HL-60/S4 (cell line): ENCODE results near the gene MUC5AC.
"Not testable (repeated sequence)": the region's sequence is repeated elsewhere in the genome, so short reads cannot be mapped to it uniquely, and the experiment has no call there.

Source experiments
- in situ Hi-C: fragments of 300-500 bp; cut with MboI; formaldehyde crosslinking; loops from 2 replicates; pipeline ENCODE4 v1.14.3; 2022; ENCODE audit warnings: low sequenced_read_pairs

MUC5AC gene

DNA sequence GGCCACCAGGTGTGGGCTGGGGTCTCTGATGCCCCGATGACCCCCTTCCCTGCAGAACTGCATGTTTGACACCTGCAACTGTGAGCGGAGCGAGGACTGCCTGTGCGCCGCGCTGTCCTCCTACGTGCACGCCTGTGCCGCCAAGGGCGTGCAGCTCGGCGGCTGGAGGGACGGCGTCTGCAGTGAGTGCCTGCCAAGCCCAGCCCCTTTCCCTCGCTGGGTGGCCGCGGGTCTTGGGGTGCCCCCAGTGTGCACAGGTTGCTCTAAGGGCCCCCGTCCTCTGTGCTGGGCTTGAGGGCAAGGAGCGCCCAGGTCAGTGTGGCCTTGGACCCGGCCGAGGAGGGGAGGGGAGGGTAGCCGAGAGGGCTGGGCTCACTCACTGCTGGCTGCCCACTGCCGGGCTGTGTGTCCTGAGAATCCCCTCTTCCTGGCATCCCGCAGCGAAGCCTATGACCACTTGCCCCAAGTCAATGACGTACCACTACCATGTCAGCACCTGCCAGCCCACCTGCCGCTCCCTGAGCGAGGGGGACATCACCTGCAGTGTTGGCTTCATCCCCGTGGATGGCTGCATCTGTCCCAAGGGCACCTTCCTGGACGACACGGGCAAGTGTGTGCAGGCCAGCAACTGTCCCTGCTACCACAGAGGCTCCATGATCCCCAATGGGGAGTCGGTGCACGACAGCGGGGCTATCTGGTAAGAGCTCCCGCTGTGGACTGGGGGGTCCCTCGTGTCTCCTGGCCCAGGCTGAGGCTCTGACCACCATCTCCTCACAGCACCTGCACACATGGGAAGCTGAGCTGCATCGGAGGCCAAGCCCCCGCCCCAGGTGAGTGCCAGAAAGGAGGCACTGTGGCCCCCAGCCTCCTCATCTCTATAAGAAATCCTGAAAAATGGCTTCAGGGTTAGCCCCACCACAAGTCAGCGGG is 17.0 kb downstream of the MUC5AC start:
- in situ Hi-C loops = no loop called here

DNA sequence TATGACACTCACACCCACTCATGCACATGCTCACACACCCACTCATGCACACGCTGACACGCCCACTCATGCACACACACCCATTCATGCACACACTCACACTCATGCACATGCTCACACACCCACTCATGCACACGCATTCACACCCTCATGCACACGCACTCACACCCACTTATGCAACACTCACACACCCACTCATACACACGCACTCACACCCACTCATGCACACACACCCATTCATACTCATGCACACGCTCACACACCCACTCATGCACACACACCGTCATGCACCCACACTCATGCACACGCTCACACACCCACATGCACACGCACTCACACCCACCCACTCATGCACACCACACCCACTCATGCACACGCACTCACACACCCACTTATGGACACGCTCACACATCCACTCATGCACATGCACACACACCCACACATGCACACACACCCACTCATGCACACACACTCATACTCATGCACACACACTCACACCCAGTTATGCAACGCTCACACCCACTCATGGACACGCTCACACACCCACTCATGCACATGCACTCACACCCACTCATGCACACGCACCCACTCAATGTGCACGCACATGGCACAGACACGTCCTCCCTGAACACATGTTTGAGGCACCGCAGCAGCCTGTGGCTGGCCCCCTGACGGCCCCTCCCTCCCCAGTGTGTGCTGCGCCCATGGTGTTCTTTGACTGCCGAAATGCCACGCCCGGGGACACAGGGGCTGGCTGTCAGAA is 17.9 kb downstream of the MUC5AC start:
- in situ Hi-C loops = no loop called here

DNA sequence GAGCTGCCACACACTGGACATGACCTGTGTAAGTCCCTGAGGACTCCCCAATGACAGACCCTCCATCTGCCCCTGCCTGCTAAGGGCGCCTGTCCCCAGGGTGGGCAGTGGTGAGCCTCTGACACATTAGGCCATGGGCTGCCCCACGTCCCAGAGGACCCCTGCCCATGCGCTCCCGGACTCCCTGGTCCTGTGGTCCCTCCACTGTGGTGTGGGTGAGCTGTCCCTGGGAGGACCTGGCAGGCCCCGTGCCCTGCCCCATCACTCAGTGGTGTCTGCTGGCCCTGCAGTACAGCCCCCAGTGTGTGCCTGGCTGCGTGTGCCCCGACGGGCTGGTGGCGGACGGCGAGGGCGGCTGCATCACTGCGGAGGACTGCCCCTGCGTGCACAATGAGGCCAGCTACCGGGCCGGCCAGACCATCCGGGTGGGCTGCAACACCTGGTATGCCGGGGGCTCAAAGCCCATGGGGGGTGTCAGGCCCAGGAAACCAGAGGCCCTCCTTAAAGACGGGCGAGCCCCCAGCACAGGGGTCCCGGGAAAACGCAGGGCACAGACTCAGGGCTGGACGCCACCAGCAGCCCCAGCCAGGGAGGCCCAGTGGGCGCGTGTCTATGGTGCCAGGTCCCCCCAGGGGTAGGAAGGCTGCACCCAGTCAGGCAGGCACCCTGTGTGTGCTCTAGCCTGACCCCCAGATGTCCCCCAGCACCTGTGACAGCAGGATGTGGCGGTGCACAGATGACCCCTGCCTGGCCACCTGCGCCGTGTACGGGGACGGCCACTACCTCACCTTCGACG is 18.7 kb downstream of the MUC5AC start:
- in situ Hi-C loops = no loop called here

DNA sequence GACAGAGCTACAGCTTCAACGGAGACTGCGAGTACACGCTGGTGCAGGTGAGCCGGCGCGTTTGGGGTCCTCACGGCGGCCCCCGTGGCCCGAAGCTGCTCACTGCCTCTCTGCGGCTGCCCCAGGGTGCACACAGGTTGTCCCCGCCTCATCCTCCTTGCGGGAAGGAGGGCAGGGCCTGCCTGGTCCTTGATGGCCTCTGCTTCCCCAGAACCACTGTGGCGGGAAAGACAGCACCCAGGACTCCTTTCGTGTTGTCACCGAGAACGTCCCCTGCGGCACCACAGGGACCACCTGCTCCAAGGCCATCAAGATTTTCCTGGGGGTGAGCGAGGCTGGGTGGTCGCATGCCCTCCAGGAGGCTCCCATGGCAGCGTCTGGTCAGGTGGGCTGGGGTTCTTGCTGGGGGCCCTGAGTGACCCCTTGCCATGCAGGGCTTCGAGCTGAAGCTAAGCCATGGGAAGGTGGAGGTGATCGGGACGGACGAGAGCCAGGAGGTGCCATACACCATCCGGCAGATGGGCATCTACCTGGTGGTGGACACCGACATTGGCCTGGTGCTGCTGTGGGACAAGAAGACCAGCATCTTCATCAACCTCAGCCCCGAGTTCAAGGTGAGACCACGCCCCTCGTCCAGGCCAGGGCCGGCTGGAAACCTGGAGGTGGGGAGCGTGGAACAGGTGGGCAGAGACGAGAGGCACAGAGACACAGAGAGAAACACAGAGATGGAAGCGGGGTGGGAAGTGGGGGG is 19.4 kb downstream of the MUC5AC start:
- in situ Hi-C loops = no loop called here

DNA sequence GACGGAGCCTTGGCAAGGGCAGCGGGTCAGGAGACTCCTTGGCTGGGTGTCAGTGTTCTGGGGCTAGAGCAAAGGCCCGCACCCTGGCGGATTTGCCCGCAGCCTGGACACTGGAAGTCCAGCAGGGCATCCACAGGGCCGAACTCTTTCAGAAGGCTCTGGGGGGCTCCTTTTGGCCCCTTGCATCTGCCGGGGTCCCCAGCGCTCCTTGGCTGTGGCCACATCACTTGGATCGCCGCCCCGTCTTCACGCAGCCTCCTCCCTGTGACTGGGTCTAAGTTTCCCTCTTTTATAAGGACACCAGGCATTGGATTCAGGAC is 20.0 kb downstream of the MUC5AC start:
- in situ Hi-C loops = no loop called here

DNA sequence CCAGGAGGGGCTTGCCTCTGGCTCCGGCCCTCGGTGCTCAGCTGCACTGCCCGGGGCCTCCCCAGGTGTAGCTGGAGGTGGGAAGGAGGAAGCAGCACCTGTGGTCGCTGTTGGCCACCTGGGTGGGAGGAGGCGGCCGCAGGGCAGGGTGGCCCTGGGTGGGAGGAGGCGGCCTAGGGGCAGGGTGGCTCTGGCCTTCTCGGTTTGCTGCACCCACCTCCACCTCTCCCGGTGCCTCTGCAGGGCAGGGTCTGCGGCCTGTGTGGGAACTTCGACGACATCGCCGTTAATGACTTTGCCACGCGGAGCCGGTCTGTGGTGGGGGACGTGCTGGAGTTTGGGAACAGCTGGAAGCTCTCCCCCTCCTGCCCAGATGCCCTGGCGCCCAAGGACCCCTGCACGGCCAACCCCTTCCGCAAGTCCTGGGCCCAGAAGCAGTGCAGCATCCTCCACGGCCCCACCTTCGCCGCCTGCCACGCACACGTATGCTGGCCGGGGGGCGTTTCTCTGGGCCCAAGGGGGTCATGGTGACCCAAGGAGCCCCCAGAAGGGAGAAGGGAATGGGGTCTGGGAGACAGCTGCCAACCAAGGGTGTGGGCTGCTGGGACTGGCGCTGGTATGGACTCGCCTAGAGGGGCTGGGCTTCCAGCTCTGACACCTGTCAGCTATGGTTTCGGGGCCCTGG is 20.6 kb downstream of the MUC5AC start:
- in situ Hi-C loops = no loop called here

DNA sequence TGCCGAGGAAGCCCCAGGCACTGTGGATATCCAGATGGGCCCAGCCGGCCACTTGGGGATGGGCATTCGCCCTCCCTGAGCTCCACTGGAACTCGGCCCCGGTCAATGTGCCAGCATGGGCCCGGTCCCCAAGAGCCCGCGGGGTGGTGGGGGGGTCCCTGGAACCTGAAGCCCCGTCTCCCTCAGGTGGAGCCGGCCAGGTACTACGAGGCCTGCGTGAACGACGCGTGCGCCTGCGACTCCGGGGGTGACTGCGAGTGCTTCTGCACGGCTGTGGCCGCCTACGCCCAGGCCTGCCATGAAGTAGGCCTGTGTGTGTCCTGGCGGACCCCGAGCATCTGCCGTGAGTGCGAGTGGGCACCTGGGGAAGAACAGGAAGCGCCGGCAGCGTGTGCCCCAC is 21.2 kb downstream of the MUC5AC start:
- in situ Hi-C loops = no loop called here

DNA sequence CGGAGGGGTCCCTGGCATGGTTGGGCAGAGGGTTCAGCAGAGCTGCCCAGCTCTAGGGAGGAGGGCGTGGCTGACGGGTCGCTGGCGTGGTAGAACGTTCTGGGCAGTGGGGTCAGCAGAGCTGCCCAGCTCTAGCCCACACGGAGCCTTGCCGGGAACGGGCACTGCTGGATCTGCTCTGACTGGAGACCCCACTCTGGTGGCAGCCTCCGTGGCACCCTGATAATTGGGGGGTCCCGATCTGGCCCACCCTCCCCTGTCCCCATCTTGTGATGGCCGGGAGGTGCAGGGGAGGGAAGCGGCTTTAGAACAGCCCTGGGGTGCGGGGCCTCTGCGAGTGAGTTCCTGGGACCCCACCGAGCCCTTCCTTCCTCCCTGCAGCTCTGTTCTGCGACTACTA is 21.9 kb downstream of the MUC5AC start:
- in situ Hi-C loops = no loop called here

DNA sequence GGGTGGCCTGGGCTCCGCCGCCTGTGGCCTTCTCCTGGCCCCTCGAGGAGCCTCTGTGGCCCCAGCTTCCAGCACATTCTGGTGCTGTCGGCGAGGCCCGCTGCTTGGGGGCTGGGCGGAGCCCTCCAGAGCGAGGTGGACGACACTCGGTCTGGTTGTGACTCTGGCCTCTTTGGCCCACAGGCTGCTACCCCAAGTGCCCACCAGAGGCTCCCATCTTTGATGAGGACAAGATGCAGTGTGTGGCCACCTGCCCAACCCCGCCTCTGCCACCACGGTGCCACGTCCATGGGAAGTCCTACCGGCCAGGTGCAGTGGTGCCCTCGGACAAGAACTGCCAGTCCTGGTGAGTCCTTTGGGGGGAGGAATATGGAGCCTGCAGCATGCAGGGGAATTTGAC is 22.4 kb downstream of the MUC5AC start:
- in situ Hi-C loops = no loop called here

DNA sequence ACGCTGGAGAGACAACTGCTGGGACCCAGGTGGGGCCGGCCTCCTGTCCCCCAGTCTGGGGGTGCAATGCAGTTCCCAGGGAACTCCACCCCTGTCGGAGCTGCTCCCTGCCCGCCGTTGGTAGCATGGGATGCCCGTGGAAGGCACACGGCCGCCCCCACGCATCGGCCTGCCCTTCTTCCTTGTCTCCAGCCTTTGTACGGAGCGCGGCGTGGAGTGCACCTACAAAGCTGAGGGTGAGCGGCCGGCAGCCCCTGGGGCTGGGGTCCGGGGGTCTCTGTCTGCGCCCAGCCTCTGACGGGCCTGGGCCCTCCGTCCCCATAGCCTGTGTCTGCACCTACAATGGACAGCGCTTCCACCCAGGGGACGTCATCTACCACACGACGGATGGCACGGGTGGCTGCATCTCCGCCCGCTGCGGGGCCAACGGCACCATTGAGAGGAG is 23.2 kb downstream of the MUC5AC start:
- in situ Hi-C loops = no loop called here

DNA sequence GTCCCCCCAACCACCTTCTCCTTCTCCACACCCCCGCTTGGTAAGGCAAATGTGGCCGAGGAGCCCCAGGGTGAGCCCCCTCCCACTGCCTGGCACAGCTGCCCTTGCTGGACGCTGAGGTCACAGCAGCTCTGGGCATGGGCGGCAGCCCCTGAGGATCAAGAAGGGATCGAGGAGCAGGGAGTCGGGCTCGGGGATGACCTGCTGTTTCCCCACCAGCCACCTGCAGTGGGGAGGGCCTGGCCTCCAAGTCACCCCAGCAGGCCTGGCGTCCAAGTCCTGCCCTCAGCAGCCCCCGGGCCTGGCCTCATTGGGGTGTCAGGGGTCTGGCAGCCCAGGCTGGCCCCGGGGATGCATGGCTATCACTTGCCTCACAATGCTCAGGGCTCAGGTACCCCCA is 23.7 kb downstream of the MUC5AC start:
- in situ Hi-C loops = no loop called here

DNA sequence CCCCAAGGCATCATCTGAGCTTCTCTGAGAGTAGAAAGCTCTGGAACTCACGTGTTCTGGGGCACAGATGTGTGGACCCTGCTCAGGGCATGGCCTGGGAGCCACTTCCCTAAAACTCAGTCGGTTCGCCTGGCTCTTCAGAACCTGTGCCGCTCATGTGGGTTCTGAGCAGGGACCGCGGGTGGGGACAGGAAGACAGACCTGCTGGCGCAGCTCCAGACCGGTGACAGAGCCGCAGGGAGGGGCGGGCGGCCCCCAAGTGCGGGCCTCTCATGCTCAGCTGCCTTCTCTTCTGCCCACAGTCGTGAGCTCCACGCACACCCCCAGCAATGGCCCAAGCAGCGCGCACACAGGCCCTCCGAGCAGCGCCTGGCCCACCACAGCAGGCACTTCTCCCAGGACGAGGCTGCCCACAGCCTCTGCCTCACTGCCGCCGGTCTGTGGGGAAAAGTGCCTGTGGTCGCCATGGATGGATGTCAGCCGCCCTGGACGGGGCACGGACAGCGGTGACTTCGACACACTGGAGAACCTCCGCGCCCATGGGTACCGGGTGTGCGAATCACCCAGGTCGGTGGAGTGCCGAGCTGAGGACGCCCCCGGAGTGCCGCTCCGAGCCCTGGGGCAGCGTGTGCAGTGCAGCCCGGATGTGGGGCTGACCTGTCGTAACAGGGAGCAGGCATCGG is 24.2 kb downstream of the MUC5AC start:
- in situ Hi-C loops = no loop called here

DNA sequence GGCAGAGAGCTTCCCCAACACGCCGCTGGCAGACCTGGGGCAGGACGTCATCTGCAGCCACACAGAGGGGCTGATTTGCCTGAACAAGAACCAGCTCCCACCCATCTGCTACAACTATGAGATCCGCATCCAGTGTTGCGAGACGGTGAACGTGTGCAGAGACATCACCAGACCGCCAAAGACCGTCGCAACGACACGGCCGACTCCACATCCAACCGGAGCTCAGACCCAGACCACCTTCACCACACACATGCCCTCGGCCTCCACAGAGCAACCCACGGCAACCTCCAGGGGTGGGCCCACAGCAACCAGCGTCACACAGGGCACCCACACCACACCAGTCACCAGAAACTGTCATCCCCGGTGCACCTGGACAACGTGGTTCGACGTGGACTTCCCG is 26.4 kb downstream of the MUC5AC start:
- in situ Hi-C loops = not testable (repeated sequence)

DNA sequence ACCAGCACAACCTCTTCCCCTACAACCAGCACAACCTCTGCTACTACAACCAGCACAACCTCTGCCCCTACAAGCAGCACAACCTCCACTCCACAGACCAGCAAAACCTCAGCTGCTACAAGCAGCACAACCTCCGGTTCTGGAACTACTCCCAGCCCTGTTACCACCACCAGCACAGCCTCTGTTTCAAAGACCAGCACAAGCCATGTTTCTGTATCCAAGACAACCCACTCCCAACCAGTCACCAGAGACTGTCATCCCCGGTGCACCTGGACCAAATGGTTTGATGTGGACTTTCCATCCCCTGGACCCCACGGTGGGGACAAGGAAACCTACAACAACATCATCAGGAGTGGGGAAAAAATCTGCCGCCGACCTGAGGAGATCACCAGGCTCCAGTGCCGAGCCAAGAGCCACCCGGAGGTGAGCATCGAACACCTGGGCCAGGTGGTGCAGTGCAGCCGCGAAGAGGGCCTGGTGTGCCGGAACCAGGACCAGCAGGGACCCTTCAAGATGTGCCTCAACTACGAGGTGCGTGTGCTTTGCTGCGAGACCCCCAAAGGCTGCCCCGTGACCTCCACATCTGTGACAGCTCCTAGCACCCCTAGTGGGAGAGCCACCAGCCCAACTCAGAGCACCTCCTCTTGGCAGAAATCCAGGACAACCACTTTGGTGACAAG is 30.8 kb downstream of the MUC5AC start:
- in situ Hi-C loops = not testable (repeated sequence)

DNA sequence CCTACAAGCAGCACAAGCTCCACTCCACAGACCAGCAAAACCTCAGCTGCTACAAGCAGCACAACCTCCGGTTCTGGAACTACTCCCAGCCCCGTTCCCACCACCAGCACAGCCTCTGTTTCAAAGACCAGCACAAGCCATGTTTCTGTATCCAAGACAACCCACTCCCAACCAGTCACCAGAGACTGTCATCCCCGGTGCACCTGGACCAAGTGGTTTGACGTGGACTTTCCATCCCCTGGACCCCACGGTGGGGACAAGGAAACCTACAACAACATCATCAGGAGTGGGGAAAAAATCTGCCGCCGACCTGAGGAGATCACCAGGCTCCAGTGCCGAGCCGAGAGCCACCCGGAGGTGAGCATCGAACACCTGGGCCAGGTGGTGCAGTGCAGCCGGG is 32.1 kb downstream of the MUC5AC start:
- in situ Hi-C loops = not testable (repeated sequence)

DNA sequence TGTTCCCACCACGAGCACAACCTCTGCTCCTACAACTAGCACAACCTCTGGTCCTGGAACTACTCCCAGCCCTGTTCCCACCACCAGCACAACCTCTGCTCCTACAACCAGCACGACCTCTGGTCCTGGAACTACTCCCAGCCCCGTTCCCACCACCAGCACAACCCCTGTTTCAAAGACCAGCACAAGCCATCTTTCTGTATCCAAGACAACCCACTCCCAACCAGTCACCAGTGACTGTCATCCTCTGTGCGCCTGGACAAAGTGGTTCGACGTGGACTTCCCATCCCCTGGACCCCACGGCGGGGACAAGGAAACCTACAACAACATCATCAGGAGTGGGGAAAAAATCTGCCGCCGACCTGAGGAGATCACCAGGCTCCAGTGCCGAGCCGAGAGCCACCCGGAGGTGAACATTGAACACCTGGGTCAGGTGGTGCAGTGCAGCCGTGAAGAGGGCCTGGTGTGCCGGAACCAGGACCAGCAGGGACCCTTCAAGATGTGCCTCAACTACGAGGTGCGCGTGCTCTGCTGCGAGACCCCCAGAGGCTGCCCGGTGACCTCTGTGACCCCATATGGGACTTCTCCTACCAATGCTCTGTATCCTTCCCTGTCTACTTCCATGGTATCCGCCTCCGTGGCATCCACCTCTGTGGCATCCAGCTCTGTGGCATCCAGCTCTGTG is 34.2 kb downstream of the MUC5AC start:
- in situ Hi-C loops = not testable (repeated sequence)

DNA sequence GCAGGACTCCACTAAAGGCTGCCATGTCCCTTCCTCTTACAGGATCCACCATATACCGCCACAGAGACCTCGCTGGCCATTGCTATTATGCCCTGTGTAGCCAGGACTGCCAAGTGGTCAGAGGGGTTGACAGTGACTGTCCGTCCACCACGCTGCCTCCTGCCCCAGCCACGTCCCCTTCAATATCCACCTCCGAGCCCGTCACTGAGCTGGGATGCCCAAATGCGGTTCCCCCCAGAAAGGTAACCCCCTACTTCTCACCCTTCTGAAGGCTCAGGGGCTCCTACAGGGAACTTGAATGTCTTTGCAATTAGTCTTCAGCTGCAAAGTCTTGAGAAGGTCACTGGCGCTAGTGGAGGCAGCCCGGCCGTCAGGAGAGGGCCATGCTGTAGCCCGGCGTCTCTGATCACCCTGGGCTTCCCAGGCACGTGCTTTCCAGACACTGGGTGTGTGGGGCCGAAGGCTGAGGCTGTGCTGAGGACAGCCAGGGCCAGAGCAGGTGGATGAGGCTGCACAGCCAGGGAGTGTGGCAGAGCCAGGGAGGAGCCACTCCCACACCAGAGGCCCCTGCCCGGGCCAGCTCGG is 35.1 kb downstream of the MUC5AC start:
- in situ Hi-C loops = no loop called here
